GM19099 (cell line): ENCODE measurements around the gene LRRC15.

Experiments
- POLR2A ChIP-seq: IDR thresholded peaks from 3 replicates; pipeline ENCODE4 v1.6.1; 2011; ENCODE audit warnings: low read depth; ENCODE audit not compliant: insufficient read length; ENCODE audit errors: extremely low read depth

Gene LRRC15

DNA sequence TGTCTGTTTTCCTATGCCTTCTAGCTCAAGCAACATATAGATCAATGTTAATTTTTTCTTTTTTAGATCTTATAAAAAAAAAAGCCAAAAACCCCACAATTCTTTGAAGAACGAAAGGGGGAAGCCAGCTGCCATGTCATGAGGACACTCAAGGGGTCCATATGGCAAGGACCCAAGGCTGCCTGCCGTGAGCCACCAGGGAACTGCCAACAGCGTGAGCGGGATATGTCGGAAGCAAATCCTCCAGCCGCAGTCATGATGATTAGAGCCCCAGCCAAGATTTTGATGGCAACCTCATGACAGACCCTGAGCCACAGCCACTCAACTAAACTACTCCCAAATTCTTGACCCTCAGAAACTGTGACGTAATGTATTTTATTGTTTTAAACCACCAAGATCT lies 23.0 kb upstream of the LRRC15 start:
- no peak for TF ChIP-seq POLR2A

DNA sequence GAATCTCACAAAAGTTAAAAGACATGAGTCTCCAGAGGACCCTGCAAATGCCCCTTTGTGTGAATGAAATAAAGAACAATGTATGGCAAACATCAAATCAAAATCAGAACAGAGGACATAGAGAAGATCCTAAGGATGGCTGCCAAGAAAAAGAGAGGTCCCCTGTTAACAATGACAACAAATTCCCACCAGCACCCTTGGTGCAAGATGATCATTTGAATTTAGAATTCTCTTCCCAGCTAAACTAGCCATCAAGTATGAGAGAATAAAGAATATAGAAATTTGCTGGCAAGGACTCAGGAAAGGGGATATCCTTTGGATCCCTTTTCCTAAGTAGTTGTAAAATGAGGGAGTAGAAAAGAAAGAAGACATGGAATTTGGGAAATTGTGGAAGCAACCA lies 21.3 kb upstream of the LRRC15 start:
- no peak for TF ChIP-seq POLR2A

DNA sequence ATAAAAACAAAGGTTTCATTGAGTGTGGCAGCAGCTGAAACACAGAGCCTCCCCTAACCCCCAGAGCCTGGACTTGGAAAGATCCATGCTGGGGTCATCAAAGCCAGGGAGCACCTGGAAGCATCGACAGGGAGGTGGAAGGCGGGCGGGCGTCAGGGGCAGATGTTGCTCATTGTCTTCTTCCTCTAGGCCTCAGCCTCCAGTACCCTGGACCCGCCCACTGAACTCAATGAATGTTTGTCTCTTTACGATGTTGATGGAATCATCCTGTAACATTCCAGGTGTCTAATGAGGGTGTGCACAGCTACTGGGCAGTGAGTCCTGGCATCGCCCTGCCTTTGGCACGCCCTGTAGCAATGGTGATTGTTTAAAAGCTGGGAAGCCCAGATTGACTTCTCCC lies 19.7 kb upstream of the LRRC15 start:
- TF ChIP-seq POLR2A: no peak

DNA sequence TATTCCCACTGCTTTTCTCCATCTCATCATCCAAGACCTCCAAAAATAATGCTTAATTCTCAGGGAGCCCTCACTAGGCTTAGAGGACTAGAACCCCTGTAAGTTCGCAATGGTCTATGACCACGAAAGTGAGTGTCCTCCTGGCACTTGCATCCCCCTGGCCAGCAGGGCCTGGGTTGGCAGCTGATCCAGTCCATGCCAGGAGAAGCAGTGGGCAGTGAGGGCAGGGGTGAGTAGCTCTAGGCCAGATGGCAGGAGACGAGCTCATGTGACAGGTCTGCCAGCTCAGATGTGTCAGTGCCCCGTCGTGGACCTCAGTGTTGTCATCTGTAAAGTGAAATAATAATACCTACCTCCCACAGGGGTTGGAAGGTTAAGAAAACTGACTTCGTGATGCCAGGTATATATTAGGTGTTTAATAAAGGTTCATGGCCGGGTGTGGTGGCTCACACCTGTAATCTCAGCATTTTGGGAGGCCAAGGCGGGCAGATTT lies 18.4 kb upstream of the LRRC15 start:
- TF ChIP-seq POLR2A: no peak

DNA sequence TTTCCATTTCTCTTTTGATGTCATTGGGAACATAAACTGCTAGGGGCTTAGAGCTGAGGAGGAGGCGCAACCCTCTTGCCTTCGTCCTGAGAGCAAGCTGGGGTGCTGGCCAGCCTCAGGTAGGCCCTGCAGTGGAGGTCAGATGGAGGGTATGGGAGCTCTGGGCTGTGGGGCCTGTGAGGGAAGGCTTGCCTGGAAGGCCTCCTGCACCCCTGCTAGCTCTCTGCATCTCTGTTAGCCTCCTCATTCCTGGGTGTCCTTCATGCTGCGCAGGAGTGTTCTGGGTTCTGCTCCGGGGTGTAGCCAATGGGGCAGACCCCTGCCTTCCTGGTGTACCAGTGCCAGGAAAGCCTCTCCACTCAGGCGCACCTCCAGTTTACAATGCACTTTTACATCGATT lies 17.7 kb upstream of the LRRC15 start:
- no peak for TF ChIP-seq POLR2A

DNA sequence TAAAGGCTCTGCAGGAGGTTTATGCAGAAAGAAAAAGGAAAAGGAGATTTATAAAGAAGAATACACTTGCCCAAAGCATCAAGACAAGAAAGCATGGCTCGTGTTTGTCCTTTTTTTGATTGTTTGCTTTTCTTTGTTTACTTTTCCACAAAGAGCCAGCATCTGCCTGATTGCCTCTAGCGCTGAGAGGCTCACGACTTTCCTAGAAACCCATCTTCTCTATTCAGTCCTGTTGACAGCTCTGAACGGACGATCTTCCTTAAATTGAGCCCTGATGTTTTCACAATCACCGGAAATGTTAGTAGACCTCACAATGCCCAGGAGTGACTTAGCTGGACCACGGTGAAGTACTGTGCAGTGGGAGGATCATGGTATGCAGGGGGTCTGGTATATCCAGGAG lies 17.1 kb upstream of the LRRC15 start:
- no peak for TF ChIP-seq POLR2A

DNA sequence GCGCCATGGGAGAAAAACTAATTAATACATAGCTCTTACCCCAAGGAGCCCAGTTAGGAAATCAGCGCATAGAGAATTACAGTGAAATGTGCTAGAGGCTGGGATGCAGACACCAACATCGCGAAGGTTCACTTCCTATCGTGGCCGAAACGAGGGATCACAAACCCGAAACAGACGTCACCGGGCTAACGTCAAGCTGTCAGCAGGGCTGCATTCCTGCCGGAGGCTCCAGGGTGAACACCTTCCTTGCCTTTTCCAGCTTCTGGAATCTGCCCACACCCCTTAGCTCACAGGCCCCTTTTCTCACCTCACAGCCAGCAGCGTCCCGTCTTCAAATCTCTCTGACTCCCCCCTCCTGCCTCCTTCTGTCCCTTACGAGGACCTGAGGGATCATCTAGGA lies 16.5 kb upstream of the LRRC15 start:
- TF ChIP-seq POLR2A: no peak

DNA sequence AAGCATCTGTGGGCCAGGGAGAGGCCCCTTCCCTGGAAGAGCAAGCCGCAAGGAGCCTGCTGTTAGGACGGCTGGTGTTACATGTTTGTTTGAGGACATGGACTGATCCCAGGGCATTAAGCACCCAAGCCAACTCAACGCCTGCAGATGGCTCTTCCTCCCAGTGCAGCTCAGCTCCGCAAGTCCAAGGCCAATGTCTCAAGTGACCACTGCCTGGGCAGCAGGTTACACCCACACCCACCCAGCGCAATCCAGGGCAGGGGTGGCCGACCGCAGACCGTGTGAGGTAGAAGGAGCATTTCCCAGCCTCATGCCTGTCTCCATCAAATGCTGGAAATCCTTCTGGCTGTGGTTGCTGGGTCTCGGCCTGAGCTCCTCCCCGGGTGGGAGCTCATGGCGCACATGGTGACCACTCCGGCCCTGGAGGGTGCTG lies 15.0 kb upstream of the LRRC15 start:
- TF ChIP-seq POLR2A: no peak

DNA sequence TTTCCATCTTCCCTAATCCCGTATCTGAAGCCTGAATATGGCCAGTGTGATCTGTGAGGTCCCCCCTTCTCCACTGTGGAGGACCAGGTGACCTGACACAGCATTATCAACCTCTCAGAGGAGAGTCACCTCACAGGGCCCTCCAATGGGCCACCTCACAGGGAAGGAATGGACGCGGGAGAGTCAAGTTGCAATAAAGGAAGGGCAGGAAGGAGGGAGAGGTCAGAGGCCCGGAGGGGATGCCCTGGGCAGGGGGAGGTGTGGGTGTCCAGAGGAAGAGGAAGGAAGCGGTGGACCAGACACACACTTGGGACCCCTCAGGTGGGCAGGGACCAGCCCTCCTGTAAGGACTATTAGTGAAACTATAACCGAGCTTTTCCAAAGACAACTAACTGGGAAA lies 14.6 kb upstream of the LRRC15 start:
- no peak for TF ChIP-seq POLR2A

DNA sequence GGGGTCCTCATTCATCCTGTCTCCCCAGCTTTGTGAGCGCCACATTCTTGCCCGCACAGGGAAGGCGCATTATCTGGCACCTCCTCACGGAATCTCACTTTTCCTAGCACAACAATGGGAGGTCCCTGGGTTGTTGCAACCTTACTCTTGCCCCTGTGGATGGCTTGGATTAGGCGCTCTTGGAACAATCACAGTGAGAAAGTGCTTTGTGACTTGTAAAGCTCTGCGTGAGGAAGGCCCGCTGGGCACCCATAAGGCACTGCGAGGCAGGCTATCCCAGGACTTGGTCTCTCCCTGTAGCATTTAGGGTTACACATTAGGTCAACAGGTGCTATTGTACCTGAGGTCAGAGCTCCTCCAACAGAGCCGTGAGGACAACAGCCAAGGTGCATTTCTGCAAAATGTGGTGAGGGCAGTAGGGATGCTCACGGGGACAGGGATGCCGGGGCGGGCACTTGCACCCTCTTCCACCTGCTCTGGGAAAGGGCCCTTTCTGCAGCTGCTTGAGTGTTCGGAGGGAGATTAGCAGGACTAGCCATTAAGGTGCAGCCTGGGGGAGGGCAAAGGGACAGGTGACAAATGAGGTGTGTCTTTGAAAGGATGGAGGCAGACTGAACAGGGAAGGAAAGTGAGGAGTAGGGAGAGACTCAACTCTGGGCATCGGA lies 13.9 kb upstream of the LRRC15 start:
- TF ChIP-seq POLR2A: no peak

DNA sequence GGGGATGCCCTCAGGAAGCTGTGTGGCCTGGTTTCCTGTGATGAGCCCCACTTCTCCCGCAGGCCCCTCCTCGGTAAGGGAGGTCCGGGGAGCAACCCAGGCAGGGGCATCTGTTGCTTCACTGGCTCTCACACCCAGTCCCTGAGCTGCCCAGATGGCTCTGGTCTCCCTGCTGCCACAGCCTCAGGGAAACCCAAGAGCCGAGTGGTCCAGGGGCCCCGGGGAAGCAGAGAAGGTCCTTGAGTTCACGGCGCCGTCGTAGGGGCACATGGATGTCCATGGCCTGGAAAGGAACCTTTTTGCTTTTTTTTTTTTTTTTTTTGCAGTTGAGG lies 13.3 kb upstream of the LRRC15 start:
- no peak for TF ChIP-seq POLR2A

DNA sequence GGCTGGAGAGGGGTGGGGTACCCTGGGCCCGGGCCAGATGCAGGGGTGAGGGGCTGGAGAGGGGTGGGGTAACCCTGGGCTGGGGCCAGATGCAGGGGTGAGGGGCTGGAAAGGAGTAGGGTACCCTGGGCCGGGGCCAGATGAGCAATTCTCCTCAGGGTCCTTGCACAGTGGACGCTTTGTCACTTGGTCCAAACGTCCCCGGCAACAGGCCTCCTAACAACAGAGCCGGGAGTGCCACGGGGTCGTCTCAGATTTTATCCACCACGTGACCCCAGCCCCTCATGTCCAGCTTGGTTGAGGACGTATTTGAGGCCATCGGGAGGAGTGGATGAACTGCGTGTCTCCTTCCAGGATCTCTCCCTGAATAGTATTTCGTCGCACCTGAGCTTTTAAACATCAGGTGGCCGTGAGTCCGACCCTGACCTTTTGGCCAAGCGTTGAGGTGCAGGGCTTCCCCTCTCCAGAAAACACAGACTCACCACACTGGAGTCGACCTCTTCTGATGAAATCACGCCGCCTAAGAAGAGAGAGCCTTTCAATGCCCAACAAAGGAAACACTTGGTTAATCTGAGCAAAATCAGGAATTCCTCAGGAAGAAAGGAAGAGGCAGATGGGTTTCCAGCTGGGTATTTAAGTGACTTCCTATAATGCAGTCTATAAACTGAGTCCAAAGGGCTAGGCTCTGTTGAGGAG lies 12.8 kb upstream of the LRRC15 start:
- no peak for TF ChIP-seq POLR2A

DNA sequence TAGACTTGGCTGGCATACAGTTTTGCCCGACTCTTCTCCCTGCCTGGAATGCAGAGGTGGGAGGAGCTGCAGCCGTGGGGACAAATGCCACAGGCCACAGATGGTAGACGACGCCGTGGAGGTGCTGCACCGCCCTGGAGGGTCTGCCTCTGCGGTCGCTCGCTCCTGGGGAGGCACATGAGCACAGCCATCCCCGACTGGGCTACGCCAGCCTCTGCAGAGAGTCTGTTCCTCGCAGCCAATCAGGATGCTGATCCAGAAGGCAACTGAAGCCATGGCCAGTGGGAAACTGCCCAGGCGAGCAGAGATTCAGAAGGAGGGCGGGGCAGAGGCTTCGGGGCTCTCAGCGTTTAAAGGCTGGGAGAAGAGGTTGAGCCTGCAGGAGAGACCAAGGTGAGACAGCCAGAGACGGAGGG lies 11.9 kb upstream of the LRRC15 start:
- TF ChIP-seq POLR2A: no peak

DNA sequence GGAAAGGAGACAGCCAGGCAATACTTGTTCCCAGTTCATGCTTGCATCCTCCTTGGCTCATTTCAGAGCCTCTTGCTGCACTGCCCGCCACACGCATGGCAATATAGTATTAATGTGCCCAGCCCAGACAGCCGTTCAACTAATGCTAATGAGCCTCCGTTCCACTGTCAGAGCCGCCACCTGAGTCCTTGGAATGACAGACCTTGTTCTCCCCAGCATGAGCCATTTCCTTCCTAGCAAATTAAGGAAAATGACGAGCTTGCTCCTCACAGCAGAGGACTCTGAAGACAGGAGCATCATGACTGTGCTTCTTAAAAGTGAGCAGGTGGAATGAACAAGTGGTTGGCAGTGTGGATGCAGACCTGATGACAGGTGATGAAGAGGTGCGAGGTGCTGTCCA lies 10.8 kb upstream of the LRRC15 start:
- no peak for TF ChIP-seq POLR2A

DNA sequence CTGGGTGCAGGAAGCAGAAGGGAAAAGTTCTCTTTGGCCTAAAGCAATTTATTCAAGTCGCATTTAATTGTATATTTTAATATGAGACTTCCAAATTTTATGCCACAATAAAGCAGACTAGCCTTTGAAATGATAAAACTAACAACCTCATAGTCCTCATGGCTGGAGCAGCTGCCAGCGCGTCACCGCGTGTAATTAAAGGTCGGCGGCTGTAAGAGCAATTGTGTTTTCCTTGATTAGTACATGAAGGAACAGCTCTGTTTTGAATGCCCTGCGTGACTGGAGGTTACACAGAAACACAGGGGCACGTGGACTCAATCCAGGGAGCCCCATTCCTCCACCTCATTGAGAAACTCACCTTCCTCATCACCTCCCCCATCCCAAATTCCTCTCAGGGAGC lies 10.1 kb upstream of the LRRC15 start:
- TF ChIP-seq POLR2A: no peak

DNA sequence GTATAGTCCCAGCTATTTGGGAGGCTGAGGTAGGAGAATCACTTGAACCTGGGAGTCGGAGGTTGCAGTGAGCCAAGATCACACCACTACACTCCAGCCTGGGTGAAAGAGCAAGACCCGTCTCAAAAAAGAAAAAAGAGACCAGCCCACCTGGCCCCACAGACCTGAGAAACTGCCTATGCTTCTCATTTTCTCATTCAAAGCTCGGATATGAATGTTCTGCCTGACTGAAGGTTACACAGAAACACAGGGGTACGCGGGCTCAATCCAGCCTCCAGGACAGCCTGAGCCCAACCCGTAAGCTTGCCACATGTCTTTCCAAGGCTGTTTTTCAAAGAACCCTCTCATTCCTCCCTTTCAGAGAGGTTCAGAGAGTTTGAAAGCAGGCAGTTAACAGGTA lies 9.7 kb upstream of the LRRC15 start:
- TF ChIP-seq POLR2A: no peak

DNA sequence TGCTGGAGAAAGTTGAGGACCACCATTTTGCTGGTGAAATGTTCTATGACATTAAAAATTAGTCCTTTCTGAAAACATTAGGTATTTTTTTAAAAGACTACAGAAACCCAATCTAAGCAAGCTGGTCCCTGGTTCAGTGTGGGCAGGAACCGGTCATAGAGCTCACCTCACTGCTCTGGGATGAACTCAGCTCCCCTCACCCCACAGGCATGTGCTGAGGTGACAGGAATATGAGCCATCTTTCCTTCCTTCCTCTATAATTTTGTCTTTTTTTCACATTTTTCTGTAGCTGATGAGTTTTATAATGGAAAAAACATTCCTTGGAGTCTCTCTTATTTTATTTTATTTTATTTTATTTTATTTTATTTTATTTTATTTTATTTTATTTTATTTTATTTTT lies 8.2 kb upstream of the LRRC15 start:
- TF ChIP-seq POLR2A: no peak
